Stimulated activated CD4-positive, alpha-beta T cell treated with anti-CD3 and anti-CD28 coated beads, Interleukin-12 subunit alpha, Interleukin-12 subunit beta, amount 100 ng/mL, for 24 hours (primary cell): Measurements from ENCODE around the gene PPP1R14C.

Experiments used
- DNase-seq, 2 experiments: peaks; one replicate each; pipeline ENCODE4 v3.0.0-alpha.2; 2020; ENCODE audit warnings: low read depth in 2 of 2

PPP1R14C gene

DNA sequence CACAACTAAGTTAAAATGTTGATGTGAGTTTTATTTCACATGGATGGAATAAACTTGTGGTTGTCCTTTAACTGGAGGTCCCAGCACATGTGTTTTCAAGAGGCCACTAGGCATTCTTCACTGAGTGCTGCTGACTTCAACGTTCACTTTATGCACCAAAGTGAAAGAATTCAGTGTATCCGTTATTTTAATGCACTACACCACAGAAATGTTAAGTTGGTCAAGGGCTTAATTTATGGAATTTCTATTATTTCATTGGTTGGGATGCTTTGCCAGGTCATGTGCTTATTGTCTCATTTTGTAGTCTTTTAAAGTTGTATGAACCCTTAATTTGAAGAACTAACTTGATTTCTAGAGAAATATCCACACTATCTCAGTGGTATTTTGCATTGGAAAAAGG lies 106.4 kb downstream of the PPP1R14C start:
- no peak for DNase-seq

DNA sequence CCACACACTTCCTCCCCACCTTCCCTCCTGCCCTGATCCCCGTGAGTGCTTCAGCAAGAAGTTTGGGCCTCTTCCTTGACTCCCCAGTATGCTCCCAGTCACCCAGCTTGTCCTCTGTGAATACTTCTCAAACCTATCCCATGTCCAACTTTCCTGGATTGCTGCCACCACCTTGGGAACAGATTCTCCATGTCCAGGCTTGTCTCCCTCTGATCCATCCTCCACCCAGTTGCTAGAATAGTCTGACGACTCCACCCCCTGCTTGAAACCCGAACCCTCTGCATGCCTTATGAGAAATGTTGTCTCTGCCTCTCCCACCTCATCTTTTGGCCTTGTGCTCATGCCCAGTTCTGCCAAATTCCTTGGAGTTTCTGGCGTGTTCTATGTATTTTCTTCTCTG lies 108.0 kb downstream of the PPP1R14C start:
- no peak for DNase-seq

DNA sequence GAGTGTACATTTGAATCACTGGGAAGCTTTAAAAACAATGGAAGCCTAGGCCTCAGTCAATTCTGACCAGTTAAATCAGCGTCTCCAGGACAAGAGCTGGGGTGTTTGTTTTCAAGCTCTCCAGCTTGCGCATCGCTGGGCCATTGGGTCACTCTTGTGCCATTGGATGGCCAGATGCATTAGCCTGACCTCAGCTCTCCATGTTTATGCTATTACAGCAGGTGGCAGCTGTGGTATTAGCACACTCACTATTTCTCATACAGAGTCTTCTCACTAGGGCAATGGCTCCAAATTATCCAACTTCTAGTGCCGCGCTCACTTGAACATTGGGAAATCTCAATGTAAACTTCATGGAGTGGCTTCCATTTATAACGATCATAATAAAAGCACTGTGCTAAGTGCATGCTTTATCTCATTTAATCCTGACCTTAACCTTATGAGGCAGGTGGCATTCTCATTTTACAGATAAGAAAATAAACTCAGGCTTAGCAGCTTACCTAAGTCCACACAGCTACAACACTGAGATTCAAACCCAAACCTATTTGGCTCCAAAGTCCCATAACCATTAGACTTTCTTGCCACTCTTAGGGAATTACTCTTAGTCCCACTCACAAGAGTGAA lies 108.8 kb downstream of the PPP1R14C start:
- no peak for DNase-seq

DNA sequence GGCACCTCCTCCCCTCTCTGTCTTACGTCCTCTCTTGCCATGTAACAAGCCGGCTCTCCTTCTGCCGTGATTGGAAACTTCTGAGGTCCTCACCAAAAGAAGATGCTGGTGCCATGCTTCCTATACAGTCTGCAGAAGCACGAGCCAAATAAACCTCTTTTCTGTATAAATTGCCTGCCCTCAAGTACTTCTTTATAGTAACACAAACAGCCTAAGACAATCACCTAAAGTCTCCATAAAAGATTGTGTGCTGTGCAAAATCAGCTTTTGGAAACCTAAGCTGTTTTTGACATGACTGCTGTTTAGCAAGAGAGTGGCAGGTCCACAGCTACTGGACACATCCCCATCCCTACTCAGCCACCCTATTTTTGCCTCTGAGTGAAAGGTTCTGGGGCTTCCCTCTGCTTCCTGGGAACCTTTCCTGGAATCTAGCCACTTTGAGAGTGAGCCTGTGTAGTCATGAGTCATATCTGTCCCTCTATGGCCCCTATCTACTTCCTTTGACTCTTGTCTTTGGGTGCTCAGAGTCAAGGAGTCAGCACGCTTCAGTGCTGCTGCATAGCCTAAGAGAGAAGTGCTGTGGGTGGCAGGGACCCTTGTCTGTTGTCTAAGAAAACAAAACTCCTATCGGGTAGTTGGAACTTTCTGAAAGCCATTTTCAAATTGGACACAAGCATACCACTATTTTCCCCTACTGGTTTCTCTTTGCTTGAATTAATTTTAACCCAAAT lies 110.0 kb downstream of the PPP1R14C start:
- no peak for DNase-seq

DNA sequence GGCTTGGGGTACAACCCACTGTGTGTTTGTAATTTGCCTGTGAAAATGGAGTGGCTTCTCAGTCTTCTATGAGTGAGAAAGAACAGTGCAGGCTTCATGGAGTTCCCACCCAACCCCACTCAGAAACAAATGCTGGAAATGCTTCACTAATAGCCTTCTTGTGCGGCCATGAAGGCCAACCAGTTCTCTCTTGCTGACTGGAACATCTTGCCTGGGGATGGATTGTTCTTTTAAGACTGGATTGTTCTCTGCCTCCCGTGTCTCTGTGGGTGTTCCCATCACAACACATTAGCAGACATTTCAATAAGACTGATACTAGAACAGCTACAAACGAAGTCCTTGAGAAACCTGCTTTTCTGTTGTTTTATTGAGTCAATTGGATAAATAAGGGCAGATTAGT lies 110.6 kb downstream of the PPP1R14C start:
- DNase-seq: no peak

DNA sequence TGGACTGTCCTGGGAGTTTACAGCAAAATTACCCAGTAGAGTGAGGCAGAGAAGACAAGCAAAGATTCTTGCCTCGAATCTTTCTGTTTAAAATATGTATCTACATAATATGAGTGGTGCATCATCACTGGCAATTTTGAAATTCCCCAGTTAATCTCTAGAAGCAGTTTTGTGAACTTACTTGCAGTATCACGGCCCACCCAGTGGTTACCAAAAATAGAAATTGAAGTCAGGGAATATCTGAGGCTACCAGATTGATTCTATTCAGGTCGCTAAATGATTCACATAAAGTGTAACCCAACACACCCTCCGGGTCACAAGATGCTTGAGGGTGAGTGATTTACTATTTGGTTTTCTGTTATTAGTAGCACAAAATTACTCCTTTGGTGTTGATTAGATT lies 111.9 kb downstream of the PPP1R14C start:
- DNase-seq: no peak

DNA sequence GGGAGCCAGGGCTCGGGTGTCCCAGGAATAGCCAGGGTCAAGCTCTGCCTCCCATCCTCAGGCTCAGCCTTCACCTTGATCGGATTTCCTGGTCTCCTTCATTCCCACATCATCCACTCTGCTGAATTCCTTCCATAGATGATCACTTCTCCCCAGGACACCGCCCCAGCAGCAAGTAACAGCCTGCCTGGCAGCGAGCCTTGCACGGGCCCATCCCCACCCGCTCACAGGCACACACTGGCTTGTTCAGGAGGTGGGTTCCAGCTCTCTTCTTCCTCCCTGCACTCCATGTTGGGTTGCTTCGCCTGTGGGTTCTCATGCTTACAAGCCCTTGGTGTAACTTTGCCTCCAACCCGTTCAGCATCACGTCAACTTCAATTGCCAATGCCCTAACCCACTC lies 113.0 kb downstream of the PPP1R14C start:
- no peak for DNase-seq

DNA sequence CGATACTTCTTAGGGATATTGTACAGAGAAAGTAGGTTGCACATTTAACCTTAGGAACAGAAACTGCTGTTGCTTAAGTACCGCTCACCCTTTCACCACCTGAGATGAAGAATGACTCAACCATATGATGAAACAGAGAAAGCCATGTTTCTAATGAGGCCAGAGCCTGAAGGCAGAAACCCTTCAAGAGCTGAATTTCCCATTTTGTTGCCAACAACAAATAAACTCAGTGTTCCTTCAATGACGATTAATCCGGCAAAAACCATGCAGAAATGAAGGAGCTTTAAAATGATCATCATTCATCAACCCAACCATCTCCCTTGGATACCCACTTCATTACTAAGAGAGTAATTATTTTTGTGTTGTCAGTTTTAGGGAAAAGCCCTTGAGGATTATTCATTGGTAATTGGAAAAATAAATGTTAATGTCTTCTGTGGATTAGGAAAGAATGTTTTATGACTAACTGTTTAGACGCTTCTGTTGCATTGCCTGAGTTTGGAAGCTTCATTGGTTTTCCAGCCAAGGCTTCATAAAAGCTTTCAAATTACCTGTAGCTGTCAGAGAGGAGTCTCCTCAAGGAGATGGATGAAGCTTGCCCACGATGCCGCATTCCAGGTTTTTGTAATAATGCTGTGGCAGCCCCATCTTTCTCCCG lies 113.9 kb downstream of the PPP1R14C start:
- DNase-seq: no peak

DNA sequence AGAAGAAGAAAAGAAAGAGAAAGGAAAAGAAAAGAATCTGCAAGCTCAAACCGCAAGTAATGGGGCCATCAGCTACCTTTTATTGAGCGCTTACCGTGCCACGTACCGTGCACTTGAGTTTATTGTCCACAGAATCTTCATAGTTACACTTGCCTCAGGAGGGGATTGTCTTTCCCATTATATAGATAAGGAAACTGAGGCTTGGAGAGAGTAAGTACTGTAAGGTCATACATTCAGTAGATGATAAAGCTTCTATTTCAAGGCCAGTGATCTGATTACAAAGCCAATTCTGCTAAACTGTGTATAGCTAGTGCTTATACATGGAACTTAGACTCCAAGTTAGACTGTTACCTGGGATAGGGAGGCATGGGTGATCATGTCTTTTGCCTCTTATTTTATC lies 115.5 kb downstream of the PPP1R14C start:
- DNase-seq: no peak

DNA sequence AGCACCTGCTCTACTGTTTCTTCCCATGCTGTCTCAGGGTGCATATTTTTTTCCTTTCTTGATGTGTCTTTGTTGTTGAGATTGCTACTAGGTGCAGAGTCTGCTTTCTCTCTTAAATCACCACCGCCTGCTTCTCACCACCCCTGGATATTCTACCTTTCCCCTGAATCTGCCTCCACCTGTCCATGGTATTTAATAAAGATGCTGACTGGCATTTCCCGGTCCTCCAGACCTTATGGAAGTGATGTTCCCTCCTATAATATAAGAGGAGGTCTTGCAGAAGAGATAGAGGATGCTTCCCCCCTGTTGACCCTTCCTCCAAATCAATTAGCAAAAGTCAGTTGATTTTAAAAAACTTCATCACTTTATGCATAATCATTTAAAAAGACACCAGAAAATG lies 118.1 kb downstream of the PPP1R14C start:
- no peak for DNase-seq

DNA sequence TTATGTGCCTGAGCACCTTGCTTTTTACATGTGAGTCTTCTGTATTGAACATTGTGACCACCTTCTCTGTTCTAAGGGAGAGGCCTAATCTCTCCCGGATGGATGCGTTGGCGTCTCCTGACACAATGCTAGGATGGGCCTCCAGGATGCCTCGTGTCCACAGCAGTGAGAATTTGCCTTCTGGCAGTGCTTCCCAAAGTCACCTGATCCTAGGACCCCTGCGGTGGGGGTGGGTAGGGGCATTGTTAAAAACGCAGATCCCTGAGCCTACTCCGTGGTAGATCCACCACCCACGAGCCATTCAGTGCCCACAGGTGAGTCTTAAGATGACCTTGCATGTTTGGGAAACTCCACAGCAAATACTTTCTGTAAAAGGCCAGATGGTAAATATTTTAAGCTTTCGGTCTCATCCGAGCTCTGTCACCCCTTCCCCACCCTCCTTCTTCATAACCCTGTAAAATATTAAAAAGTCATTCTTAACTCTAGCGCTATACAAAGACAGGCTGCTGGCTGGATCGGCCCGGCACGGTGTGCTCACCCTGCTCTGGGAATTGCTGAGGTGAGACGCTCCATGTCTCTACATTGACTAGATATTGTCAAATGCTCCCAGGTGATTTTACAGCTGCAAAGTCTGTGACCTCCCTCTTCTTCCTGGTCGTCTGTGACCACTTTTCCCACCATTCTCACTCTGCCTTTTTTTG lies 119.3 kb downstream of the PPP1R14C start:
- DNase-seq: no peak

DNA sequence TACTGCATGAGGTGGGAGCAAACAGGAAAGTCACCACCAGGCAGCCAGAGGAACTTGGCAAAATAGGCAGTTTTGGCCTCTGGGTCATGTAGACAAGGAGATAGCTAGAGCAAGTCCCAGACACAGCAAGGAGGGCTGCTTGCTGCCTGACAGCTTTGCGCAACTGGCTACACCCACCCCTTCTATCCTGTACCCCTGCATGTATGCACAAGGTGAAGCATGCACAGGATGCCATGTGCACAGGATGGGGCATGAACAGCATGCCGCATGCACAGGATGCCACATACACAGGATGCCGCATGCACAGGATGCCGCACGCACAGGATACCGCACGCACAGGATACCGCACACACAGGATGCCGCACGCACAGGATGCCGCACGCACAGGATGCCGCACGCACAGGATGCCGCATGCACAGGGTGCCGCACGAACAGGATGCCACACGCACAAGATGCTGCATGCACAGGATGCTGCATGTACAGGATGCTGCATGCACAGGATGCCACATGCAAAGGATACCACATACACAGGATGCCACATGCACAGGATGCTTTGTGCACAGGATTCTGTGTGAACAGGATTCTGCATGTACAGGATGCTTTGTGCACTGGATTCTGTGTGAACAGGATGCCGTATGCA lies 121.0 kb downstream of the PPP1R14C start:
- DNase-seq: no peak

DNA sequence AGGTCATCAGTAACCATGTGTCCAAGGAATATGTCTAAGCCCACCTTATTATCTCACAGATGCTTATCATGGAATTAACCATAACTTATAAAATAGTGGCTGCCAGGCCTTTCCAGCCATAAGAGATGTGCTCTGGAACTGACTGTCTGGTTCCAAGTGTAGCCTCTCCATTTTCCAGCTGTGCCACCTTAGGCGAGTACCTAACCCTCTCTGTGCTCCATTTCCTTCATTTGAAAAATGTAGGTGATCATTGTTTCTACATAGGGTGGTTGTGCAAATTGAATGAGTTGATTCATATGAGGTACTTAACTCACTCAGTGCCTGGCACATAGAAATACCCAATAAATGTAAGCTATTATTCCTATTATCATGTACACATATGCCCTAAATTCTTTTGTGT lies 123.5 kb downstream of the PPP1R14C start:
- DNase-seq: no peak

DNA sequence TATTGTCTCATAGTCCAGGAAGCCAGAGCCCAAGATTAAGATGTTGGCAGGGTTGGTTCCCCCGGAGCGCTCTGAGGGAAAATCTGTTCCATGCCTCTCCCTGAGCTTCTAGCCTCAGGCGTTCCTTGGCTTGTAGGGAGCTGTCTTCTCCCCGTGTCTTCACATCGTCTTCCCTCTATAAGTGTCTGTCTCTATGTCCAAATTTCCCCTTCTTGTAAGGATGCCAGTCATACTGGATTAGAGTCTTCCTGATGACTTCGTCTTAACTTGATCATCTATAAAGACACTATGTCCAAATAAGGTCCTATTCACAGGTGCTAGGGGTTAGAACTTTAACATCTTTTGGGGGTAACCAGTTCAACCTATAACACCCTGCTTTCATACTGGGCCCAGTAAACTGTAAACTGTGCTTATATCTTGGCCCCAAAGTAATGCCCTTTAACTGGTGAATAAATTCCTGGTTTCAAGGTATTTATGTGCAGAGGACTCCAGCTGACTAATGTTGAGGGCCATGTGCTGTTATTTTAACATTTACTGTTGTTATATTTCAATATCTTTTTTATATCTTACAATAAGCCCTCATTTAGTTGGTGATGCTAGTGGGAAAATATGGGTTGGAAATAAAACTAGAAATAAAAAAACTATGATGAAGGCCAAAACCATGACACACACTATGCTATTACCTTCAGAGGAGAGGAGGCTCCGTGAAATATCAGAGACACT lies 124.3 kb downstream of the PPP1R14C start:
- DNase-seq: no peak

DNA sequence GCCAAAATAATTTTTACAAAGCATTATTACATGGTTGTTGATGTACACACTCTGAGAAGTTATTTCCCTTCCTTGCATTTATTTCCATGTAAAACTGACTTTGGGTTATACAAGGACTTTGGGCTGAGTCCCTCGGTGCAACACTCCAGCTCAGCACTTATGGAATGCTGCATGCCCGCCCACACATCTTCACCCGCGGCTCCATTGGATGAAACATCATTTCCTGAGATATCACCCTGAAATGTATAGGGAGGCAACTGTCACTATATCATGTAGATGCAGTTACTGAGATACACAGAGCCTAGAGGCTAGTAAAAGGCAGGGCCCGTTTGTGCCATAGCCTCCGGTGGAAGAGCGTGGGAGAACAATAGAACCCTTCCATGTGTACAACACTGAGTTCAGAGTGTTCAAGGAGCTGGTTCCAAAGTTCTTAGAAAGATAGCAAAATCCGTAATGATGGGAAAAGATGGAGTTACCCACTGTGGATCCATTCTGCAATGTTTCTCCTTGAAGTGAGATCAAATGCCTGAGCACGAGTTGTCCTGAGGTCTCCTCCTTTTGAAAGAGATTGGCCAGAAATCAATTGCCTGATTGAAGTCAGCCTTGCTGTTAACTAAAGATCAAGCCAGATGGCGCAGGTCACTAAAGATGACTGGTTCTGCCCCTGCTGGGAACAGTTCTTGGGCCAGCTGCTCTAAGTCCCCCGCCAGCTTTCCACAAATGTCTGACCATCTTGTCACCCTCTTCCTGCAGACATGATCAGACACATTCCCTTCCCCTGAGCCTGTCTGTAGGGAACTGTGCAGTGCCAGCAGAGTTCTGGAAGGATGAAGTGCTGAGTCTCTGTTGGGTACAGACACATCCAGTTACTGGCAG lies 125.1 kb downstream of the PPP1R14C start:
- no peak for DNase-seq

DNA sequence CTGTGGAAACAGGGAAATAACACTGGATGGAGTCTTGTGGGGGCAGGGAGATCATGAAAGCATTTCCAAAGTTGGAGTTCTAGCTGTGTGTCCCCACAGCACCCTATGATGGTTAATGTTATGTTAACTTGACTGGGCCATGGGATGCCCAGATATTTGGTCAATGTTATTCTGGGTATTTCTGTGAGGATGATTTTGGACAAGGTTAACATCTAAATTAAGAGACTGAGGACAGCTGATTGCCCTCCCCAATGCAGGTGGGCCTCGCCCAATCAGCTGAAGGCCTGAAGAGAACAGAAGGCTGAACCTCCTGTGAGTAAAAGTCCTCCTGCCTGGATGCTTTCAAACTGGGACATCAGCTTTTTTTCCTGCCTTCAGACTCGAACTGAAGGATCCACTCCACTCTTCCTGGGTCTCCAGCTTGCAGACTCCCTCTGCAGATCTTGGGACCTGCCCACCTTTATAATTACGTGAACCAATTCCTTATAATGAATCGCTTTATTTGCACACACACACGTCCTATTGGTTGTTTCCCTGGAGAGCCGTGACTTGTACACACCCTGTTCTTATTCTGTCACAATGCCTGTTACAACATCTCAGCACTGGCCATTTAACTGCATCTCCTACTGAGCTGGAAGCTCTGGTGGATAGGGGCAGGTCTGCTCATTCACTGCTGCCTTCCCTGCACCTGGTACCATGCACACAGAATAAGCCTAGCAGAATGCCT lies 126.4 kb downstream of the PPP1R14C start:
- no peak for DNase-seq

DNA sequence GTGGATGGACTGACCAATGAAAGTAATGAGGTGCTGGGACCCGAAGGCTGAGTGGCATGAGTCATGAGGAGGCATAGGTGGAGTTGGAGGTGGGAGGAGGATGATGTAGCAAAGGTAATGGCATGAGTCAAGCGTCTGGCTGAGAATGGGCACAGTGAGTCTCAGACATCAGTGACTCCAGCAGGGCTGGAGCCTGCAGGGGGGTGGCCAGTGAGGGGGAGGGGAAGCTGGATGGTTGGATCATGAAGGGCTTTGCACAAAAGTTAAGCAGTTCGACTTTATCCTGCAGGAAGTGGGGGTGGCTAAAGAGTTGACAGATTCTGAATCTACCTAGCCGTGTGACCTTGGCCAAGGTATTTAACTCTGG lies 127.0 kb downstream of the PPP1R14C start:
- no peak for DNase-seq

DNA sequence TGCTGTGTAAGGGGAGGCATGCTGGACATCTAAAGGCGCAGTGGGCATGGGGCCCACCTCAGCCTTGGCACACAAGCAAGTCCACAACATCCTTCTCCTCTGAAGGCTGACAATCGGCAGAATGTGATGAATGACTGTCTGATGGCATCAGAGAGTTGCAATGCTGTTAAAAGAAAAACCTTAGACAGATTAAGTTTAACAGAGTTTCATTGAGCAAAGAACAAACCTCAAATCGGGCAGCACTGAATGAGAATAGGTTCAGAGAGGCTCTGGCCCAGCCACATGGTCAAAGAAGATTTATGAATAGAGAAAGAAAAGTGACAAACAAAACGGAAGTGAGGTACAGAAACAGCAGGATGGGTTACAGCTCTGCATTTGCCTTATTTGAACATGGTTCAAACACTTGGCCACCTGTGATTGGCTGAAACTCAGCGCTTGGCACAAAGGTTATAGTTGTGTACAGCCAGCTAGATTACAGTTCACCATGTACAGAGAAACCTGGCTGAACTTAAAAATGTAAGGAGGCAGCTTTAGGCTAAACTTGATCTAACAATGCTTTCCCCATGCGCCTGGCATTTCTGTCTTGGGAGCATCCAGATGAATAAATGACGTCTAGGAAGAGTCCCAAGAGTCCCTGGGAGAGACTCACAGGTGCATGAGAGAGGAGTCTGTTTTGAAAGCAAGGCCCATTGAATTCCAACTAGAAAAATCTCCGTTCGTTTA lies 127.6 kb downstream of the PPP1R14C start:
- no peak for DNase-seq

DNA sequence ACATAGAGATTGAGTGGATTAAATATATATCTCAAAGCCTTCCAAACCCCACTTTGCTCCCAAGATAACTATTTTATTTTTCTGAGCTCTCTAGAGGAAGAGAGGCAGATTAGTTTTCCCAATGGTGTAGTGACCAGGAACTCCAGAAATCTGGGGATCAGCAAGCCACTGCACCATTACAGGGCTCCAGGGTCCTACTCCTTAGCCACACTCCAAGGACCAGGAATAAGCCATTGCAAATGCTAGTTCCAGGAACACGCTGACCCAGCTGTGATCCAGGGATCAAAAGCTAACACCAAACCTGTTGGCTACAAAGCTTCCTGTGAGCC lies 128.3 kb downstream of the PPP1R14C start:
- no peak for DNase-seq
